ENCODE measurements around the gene KLK8. TPM values are rescaled to one million over a fixed set of nuclear protein-coding genes. Genes with fewer than 3 reads are reported as not detected.
A peak's percentile ranks its signal among the peaks of the same experiment; 100 is the strongest.
"Not testable (repeated sequence)": the region's sequence is repeated elsewhere in the genome, so short reads cannot be mapped to it uniquely, and the experiment has no call there.

The KLK8 gene
- polyA plus RNA-seq, 3 donors: 1.2 to 1.9 (median 1.4) TPM

DNA sequence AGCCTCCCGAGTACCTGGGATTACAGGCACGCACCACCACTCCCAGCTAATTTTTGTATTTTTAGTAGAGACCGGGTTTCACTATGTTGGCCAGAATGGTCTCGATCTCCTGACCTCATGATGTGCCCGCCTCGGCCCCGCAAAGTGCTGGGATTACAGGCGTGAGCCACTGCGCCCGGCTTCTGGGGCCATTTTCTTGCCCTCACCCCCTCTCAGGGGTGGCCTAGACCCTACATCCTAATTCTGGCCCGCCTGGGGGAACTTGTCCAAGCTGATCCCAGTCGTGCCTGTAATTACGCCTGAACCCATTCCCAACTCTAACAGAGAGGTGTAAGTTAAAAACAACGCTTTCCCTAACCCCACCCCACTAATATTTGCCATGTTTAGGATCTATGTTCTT lies 17.0 kb downstream of the KLK8 start:
- DNase-seq (ENCODE audit: low read depth in 3 of 3, low spot score in 2 of 3): not testable (repeated sequence)

DNA sequence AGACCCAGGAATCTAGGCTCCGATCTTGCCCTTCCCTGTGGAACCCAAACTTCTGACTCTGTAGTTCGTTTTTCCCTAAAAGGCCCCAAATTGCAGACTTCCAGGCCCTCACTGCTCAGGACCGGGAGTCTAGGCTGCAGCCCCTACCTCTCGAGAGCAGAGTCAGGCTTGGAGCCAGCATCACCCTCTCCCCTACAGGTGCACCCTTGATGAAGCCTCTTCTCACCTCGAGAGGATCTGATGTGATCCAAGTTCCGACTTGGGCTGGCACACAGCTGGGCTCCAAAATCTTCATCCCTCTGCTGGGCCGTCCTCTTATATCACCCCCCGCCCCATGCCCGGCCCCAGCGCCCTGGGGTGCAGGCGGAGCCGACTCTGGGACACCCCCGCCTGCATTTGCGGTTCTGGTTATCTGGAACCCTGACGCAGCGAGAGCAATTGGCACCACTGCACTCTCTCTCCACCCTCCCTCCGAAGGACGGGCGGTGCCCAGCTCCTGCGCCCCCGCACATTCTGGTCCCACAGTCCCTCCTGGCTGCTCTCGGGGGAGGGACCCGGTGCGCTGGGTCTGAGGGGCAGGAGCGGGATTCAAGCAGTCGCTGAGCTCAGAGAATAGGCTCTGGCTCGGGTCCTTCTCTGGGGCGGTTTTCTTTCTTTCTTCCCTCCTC lies 17.6 kb downstream of the KLK8 start, which contains the start of gene KLK7:
Gene KLK7 (minus strand): TSS at position 293 of the 668 bp plus-strand sequence. CDS start 1,518 bp downstream, outside the sequence.
- no peak for DNase-seq (ENCODE audit: low read depth in 3 of 3, low spot score in 2 of 3)

DNA sequence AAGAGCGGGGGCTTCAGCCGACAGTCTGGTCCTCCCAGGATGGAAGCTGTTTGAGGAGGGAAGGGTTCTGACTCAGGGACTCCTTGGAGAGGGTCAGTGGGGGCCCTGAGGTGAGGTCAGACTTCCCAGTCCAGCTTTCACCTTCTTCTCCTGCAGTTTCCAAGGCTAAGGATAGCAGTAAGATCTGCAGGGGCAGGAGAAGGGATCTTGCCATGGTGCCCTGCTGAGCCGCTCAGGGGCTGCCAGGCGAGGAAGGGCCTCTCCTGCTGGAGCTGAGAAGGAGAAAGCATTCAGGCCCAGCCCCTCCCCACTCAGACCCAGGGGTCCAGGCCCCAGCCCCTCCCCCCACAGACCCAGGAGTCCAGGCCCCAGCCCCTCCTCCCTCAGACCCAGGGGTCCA lies 19.2 kb downstream of the KLK8 start:
- no peak for DNase-seq (ENCODE audit: low read depth in 3 of 3, low spot score in 2 of 3)

DNA sequence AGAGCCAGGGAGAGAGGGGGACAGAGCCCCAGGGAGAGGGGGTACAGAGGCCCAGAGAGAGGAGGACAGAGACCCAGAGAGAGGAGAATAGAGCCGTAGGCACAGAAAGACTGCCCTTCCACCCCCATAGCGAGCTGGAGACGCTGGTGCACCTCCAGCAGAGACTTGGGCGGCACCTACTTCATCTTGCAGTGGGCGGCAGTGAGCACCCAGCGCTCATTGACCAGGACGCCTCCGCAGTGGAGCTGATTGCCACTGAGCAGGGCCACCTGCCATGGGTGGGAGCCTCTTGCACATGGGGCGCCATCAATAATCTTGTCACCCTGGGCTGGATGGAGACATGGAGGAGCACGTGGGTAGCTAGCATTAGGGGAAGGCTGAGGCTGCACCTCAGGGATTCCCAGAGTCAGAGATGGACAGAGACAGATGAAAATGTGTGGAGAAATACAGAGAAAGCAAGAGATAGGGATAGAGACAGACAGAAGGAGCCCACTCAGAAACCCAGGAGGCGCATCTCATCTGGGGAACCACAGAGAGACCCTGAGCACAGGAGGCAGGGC lies 19.7 kb downstream of the KLK8 start:
- DNase-seq (ENCODE audit: low read depth in 3 of 3, low spot score in 2 of 3): no peak

GRCh38 chr19:50980208-50980607 lies 21.2 kb downstream of the KLK8 start:
- DNase-seq (ENCODE audit: low read depth in 3 of 3, low spot score in 2 of 3): no peak

DNA sequence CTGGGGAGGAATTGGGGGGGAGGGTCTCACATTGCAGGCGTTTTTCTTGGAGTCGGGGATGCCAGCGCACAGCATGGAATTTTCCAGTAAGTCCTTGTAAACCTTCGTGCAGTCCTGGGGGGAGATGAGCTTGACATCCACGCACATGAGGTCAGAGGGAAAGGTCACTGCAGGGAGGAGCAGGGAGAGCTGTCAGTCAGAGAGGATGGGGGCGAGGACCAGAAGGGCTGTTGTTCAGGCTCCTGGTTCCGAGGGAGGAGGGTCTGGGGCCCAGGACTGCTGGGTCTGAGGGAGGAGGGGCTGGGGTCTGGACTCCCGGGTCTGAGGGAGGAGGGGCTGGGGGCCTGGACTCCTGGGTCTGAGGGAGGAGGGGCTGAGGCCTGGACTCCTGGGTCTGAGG lies 21.6 kb downstream of the KLK8 start:
- DNase-seq (ENCODE audit: low read depth in 3 of 3, low spot score in 2 of 3): no peak

- DNase-seq (ENCODE audit: low read depth in 3 of 3, low spot score in 2 of 3): no peak
Observed at GRCh38 chr19:50978772-50979390, 22.5 kb downstream of the KLK8 start.

- no peak for DNase-seq (ENCODE audit: low read depth in 3 of 3, low spot score in 2 of 3)
Observed at GRCh38 chr19:50977626-50978025, 23.8 kb downstream of the KLK8 start.

GRCh38 chr19:50975766-50976165 lies 25.6 kb downstream of the KLK8 start:
- DNase-seq (ENCODE audit: low read depth in 3 of 3, low spot score in 2 of 3): no peak

GRCh38 chr19:50974702-50975556 lies 26.5 kb downstream of the KLK8 start:
- DNase-seq (ENCODE audit: low read depth in 3 of 3, low spot score in 2 of 3): no peak

GRCh38 chr19:50972795-50973376 lies 28.5 kb downstream of the KLK8 start:
- DNase-seq (ENCODE audit: low read depth in 3 of 3, low spot score in 2 of 3): no peak

- DNase-seq (ENCODE audit: low read depth in 3 of 3, low spot score in 2 of 3): not testable (repeated sequence)
Observed at GRCh38 chr19:50969810-50970209, 31.6 kb downstream of the KLK8 start.

GRCh38 chr19:50969413-50969760 lies 32.0 kb downstream of the KLK8 start, which contains the start of gene KLK6:
Gene KLK6 (minus strand): TSS chr19:50969591. CDS start chr19:50968104, 1,487 bp downstream.
- DNase-seq (ENCODE audit: low read depth in 3 of 3, low spot score in 2 of 3): no peak

DNA sequence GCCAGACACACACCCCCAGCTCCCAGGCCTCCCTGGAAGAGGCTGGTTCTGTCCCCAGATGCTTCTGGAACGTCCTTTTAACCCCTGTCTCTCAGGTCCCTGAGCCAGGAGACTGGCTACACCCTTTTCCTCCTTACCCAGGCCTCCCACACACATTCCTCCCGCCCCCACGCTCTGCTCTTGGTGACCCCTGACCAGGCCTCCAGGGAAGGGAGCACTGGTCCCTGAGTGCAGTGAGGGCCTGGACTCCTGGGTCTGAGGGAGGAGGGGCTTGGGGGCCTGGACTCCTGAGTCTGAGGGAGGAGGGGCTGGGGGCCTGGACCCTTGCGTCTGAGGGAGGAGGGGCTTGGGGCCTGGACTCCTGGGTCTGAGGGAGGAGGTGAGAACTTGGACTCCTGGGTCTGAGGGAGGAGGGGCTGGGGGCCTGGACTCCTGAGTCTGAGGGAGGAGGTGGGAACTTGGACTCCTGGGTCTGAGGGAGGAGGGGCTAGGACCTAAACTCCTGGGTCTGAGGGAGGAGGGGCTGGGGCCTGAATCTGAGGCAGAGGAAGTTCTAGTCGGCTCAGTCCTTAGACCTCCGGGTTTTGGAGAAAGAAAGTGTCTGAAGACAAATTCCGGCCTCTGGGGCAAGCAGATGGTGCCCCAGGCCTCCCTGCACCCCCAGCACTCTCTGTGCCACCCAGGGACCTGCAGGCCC lies 32.5 kb downstream of the KLK8 start:
- DNase-seq (ENCODE audit: low read depth in 3 of 3, low spot score in 2 of 3): peak in 1 of 3 donors; percentile 10

GRCh38 chr19:50967929-50968715 lies 33.3 kb downstream of the KLK8 start:
- DNase-seq (ENCODE audit: low read depth in 3 of 3, low spot score in 2 of 3): peak in 1 of 3 donors; percentile 14

GRCh38 chr19:50964266-50964665 lies 37.1 kb downstream of the KLK8 start:
- DNase-seq (ENCODE audit: low read depth in 3 of 3, low spot score in 2 of 3): no peak

GRCh38 chr19:50963381-50963780 lies 38.0 kb downstream of the KLK8 start:
- DNase-seq (ENCODE audit: low read depth in 3 of 3, low spot score in 2 of 3): no peak

DNA sequence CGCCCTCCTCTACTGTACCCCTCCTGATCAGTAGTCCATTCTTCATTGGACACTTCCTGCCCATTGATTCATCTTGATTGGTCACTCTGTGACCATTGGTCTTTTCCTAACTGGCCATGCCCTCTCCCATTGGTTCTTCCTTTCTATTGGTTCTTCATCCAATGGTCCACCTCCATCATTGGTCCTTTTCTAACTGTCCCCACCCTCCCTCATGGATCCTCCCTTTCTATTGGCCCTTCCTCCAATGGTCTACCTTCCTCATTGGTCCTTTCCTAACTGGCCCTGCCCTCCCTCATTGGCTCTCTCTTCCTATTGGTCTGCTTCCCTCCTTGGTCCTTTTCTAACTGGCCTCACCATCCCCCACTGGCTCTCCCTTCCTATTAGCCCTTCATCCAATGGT lies 39.2 kb downstream of the KLK8 start:
- no peak for DNase-seq (ENCODE audit: low read depth in 3 of 3, low spot score in 2 of 3)

- DNase-seq (ENCODE audit: low read depth in 3 of 3, low spot score in 2 of 3): no peak
Observed at GRCh38 chr19:50959731-50960500, 41.5 kb downstream of the KLK8 start.

Measured in right renal cortex interstitium (tissue), 3 donors.